Fibroblast of mammary gland (primary cell): ENCODE results near the gene LDLRAD1.

Experiments used
- DNase-seq: peaks from one replicate; pipeline ENCODE4 v3.0.0-alpha.2; 2010; ENCODE audit warnings: low read depth
- H3K4me3 ChIP-seq: 2 replicates; pipeline ENCODE4 v1.5.1; 2011; ENCODE audit warnings: low read depth, mild to moderate bottlenecking, low read length, moderate library complexity; ENCODE audit not compliant: control insufficient read depth
- CTCF ChIP-seq: conservative IDR thresholded peaks from 2 replicates; pipeline ENCODE4 v1.5.1; 2011; ENCODE audit warnings: low read depth, low read length, inconsistent platforms; ENCODE audit not compliant: control insufficient read depth, insufficient read depth

Gene LDLRAD1

GRCh38 chr1:54017979-54018378 lies at the start of gene LDLRAD1:
Gene LDLRAD1 (minus strand): TSS chr1:54018186. CDS start chr1:54018112, 74 bp downstream.
- DNase-seq: no peak
- TF ChIP-seq CTCF: no peak
- H3K4me3 ChIP-seq: no peak within 1 kb of the TSS

GRCh38 chr1:54064299-54064698 lies 46.3 kb upstream of the LDLRAD1 start:
- DNase-seq: no peak
- no peak for TF ChIP-seq CTCF
- no peak overlapping the region for H3K4me3 ChIP-seq

GRCh38 chr1:54054438-54054749 lies 36.4 kb upstream of the LDLRAD1 start:
- H3K4me3 ChIP-seq: peak overlapping the region; percentile 68
- DNase-seq: no peak
- TF ChIP-seq CTCF: no peak

GRCh38 chr1:54053745-54054437 lies 35.9 kb upstream of the LDLRAD1 start:
- peak overlapping the region; percentile 68 for H3K4me3 ChIP-seq
- peak; percentile 25 for DNase-seq
- TF ChIP-seq CTCF: no peak

GRCh38 chr1:54052934-54053744 lies 35.2 kb upstream of the LDLRAD1 start, which contains the start of the genes TCEANC2 and TMEM59:
Gene TCEANC2 (plus strand): TSS chr1:54053608. CDS start chr1:54054423, 815 bp downstream.
Gene TMEM59 (minus strand): TSS chr1:54053204. CDS start chr1:54053188, 16 bp downstream.
- DNase-seq: peak; percentile 98
- no peak for TF ChIP-seq CTCF
- H3K4me3 ChIP-seq: peak within 1 kb of the TSS; percentile 68

GRCh38 chr1:54052431-54052933 lies 34.5 kb upstream of the LDLRAD1 start:
- peak overlapping the region; percentile 68 for H3K4me3 ChIP-seq
- TF ChIP-seq CTCF: no peak
- peak; percentile 58 for DNase-seq
